GM21423 (cell line): ENCODE results near the gene CTAG1A.
"Not testable (repeated sequence)": the region's sequence is repeated elsewhere in the genome, so short reads cannot be mapped to it uniquely, and the experiment has no call there.

ENCODE experiments used
- ATAC-seq: cut with Tn5 transposase; IDR thresholded peaks from one replicate; pipeline ENCODE4 v1.9.1; 2021; ENCODE audit warnings: mild to moderate bottlenecking, moderate library complexity; ENCODE audit not compliant: unreplicated experiment

The CTAG1A gene

GRCh38 chrX:154570361-154570760, 14.6 kb upstream of the CTAG1A start:
- ATAC-seq = not testable (repeated sequence)

DNA sequence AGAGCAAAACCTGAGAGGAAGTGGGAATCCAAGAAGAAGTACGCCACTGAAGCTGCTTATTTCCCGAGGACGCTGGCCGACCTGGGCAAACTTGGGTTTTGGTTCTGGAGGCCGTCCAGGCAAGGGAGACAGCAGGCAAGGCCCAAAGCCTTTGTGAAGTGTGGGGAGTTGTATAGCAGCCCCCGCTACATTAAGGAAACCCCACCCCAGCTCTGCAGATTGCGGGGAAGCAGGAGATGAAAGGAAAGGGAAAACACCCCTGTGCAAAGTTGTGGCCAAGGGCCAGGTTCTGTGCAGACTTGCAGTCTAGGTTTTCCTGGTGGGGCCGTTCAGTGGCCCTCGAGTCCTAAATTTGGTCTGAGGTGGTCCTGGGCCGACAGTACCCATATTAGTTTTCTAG, 11.9 kb upstream of the CTAG1A start:
- not testable (repeated sequence) for ATAC-seq

DNA sequence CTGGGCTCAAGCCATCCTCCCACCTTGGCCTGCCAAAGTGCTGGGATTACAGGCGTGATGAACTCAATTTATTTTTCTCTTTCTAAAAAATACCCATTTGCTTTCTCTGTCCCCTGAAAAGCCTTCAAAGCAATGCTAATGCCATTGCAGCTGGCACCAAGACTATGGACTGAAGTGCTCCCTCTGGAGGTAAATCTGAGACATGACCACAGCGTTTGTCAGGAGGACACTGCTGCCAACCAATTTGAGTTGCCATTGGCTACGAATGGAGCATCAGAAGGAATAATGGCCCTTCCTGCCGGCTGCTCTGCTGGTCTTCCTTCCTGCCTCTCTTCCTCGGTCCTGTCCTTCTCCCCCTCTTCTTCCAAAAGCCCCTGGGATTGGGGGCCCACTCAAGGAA, 9.9 kb upstream of the CTAG1A start:
- ATAC-seq = not testable (repeated sequence)

- ATAC-seq = not testable (repeated sequence)
Measured at GRCh38 chrX:154582994-154583393, 1.9 kb upstream of the CTAG1A start.

GRCh38 chrX:154590415-154590814, 5.5 kb downstream of the CTAG1A start:
- ATAC-seq = not testable (repeated sequence)

GRCh38 chrX:154592505-154592904, 7.6 kb downstream of the CTAG1A start:
- no peak for ATAC-seq

GRCh38 chrX:154593201-154593600, 8.3 kb downstream of the CTAG1A start:
- no peak for ATAC-seq

- no peak for ATAC-seq
Measured at GRCh38 chrX:154594491-154594890, 9.6 kb downstream of the CTAG1A start.

DNA sequence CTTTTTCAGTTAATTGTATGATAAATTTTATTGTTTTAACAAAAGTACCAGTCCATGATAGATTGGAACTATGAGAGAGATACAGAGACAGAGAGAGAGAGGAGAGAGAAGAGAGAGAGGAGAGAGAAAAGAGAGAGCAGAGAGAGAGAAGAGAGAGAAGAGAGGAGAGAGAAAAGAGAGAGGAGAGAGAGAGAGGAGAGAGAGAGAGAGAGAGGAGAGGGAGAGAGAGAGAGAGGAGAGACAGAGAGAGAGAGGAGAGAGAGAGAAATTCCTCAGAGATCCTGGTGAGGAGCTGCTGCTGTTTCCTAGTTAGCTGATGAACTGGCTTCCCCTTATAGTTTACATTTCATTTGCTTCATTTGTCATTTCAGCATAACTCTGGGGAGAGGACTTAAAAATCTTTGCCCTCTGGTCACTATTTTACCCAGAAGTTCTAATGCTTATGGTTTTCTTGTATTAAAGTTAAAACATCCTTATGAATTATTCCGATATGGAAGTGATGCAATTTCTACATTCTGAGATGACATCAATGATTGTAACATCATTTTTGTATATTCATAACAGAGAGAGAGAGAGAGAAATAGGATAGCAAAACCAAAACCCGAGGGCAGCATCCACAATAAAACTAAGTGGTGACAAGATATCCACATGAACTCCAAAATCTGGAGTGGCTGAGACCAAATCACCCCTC, 10.8 kb downstream of the CTAG1A start:
- ATAC-seq = no peak

- no peak for ATAC-seq
Measured at GRCh38 chrX:154596290-154596929, 11.5 kb downstream of the CTAG1A start.

GRCh38 chrX:154597221-154597620, 12.3 kb downstream of the CTAG1A start:
- no peak for ATAC-seq

GRCh38 chrX:154598656-154599055, 13.7 kb downstream of the CTAG1A start:
- ATAC-seq = no peak

DNA sequence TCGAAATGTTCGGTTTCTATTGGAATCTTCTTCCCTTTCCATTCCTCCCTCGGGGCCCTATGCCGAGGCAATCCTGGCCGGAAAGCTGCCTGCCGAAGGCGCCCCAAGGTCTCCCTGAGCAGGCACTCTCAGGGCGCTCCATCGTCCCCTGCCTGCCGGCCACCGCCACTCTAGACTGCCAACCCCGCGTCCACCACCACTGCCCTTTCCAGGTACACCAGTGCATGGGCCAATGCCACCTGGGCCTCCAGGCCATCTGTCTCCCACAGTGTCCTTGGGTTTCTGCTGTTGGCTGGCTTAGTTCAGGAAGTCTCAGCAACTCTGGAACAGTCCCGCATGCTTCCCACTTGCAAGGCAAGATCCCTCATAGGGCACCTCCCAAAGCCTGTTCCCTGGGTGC, 14.6 kb downstream of the CTAG1A start:
- ATAC-seq = no peak

DNA sequence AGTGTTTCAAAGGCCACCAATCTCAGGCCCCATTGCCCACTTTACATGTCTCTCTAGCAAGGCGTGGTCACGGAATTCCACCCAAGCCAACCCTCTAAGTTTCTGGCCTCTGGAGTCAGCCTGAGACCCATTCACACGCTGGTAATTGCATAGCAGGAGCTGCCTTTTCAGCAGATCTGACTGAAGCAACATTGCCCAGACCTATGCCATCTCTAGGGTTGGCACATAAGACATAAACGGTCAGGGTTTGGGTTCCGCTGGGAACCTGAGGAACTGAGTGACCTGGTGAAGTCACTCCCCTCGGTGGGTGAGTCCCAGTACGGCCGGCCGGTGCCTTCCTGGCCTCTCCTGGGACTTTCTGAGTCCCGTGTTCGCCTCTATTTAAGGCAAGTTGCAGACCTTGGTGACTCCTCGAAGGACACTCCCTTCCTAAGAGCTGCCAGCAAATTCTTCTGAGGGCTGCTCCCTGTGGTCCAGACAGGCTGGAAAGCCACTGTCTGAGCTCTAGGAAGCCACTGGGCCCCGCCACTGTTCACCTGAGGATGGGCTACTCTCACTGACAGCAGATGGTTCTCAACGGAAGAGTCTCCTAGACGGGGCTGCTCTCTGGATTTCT, 15.9 kb downstream of the CTAG1A start:
- no peak for ATAC-seq

- ATAC-seq = no peak
Measured at GRCh38 chrX:154602226-154602625, 17.3 kb downstream of the CTAG1A start.

GRCh38 chrX:154602766-154603437, 18.0 kb downstream of the CTAG1A start:
- no peak for ATAC-seq

GRCh38 chrX:154603438-154604430, 18.8 kb downstream of the CTAG1A start:
- ATAC-seq = no peak

GRCh38 chrX:154605566-154605965, 20.6 kb downstream of the CTAG1A start:
- no peak for ATAC-seq

DNA sequence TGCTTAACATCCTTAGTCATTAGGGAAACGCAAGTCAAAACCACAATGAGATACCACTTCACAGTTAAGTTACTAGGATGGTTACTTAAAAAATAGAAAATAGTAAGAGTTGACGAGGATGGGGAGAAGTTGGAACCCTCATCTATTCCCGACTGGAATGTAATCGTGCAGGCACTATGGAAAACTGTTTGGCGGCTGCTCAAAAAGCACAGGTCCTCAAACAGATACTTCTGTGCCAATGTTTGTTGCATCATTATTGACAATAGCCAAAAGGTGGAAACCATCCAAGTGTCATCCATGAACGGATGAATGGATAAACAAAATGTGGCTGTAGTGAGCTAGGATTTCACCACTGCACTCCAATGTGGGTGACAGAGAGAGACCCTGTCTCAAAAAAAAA, 22.4 kb downstream of the CTAG1A start:
- no peak for ATAC-seq

DNA sequence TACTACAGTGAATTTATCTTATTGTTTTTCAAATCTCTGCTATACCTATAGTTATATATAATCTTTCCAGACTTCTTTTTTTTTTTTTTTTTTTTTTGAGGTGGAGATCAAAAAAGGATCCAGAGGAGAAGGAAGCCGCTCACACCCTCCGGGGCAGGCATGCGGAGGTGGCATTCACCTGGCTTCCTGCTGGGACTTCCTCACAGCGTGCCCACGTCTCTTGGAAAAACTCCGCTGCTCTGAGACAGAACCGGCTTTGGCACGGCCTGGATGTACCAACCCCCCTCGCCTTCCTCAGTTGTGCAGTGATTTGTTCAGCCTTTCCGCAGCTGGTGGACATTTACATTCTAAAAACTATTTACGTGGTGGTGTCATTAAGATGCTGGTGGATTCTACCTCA, 23.0 kb downstream of the CTAG1A start:
- ATAC-seq = not testable (repeated sequence)
